HG02884 (cell line): Measurements from ENCODE around the gene IQUB.
"Not testable (repeated sequence)": the region's sequence is repeated elsewhere in the genome, so short reads cannot be mapped to it uniquely, and the experiment has no call there.

Experiments used
- ATAC-seq: cut with Tn5 transposase; IDR thresholded peaks from one replicate; pipeline ENCODE4 v1.9.1; 2021; ENCODE audit warnings: mild to moderate bottlenecking, moderate library complexity; ENCODE audit not compliant: unreplicated experiment

IQUB gene

DNA sequence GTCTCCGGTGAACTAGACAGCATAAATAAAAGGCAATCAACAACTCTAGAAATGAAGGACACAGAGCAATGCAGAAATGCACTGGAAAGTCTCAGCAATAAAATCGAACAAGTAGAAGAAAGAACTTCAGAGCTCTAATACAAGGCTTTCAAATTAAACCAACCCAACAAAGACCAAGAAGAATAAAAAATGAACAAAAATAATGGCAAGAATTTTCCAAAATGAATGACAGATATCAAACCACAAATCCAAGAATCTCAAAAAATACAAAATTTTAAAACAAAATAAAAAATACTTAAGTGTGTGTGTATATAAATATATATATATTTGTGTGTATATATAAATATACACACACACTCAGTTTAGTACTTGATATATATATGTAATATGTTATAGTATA, 110.8 kb downstream of the IQUB start:
- ATAC-seq, result no peak

DNA sequence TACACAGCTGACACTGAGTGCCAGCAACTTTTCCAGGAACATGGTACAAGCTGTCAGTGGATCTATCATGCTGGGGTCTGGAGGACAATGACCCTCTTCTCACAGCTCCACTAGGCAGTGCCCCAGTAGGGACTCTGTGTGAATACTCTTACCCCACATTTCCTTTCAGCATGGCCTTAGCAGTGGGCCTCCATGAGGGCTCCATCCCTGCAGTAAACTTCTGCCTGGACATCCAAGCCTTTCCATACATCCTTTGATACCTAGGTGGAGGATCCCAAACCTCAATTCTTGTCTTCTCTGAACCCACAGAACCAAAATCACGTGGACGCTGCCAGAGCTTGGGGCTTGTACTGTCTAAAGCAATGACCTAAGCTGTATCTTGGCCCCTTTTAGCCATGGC, 116.8 kb downstream of the IQUB start:
- no peak for ATAC-seq

DNA sequence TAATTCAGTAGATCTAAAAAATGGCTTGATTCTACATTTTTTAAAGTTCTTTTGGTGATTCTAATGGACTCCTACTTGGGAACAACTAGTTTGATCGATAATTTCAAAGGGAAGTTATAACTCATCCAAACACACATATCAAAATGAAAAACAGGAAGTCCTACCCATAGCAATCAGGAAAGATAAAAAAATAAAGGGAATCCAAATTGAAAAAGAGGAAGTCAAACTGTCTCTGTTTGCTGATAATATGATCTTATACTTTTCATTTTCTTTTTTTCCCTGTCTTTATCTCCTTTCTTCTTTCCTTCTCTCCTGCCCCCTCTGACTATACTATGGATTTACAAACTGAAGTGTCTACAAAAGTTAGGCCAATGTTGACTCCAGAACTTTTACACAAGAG, 118.8 kb downstream of the IQUB start:
- no peak for ATAC-seq

DNA sequence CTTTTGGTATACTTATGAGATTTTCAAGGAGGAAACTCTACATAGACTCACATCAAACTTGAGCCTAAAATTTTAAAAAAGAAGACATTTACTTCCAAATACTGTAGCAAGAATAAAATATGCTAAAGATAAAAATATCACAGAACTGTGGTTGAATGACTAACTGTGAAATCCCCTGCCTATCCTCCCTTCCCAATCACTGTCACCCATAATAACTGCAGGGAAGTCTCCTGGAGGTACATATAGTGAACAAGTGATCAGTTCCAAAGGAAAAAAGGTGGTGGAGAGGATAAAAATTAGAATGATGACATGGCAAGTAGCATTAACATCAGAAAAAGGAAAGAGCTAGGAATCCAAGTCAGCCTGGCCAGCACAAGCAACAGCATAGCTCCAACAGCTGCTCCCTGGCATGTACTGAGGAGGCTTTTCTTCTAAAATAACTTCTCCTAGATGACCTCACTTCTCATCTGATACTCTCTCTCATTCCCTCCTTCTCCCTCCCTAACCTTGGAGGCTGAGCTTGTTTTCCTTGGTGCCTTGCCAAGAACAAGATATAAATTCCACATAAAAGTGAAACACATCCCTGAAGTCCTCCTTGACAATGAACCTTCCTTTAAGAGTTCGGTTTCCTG, 124.0 kb downstream of the IQUB start:
- ATAC-seq, result no peak

DNA sequence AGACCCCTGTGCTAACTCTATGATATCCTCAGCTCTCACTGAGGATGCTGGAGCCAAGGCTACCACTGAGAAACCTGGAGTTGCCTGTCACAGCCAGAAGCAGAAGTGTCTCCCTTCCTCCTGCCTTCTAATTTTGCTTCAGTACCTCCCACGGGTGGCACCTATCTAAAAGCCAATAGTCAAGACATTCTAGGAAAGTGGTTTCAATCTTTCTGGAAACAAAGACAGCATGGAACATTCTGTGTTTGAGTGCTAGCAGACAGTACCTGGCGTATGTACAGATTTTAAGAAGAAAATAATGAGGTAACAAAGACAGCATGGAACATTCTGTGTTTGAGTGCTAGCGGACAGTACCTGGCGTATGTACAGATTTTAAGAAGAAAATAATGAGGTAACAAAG, 126.4 kb downstream of the IQUB start:
- not testable (repeated sequence) for ATAC-seq
